C4-2B (cell line): Measurements from ENCODE around the gene KRI1.

Source experiments
- ZFX ChIP-seq: fragments of 450-650 bp; IDR thresholded peaks from 2 replicates; pipeline ENCODE4 v1.6.1; 2017
- TF ChIP-seq, protein P1 (sequence below): fragments of 450-650 bp; conservative IDR thresholded peaks from 2 replicates; pipeline ENCODE4 v1.5.1; 2017; ENCODE audit warnings: mild to moderate bottlenecking

DNA sequence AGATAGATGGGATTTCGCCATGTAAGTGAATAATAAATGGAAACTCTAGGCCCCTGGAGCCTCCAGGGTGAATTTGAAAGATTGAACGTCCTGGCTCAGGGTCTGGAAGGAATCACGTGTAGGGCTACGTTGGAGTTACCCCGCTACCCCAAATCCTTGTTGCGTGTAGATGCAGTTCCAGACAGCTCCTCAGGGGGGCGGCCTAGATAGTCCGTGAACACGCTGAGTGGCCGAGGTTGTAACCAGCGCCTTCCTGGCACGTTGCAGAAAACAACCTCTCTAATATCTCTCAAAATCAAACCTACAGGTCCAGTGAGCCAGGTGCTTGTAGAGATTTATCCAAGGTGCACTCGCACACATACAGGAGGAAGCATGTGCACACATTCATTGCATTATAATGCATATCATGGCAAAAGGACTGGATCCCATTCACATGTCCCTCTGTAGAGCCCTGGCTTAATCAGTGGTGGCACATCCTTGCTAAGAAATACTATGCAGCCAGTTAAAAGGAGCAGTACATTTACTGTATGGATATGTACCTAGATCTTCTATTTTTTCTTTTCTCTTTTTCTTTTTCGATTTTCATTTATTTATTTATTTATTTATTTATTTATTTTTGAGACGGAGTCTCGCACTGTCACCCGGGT, 60.1 kb downstream of the KRI1 start:
- TF ChIP-seq, protein P1, sequence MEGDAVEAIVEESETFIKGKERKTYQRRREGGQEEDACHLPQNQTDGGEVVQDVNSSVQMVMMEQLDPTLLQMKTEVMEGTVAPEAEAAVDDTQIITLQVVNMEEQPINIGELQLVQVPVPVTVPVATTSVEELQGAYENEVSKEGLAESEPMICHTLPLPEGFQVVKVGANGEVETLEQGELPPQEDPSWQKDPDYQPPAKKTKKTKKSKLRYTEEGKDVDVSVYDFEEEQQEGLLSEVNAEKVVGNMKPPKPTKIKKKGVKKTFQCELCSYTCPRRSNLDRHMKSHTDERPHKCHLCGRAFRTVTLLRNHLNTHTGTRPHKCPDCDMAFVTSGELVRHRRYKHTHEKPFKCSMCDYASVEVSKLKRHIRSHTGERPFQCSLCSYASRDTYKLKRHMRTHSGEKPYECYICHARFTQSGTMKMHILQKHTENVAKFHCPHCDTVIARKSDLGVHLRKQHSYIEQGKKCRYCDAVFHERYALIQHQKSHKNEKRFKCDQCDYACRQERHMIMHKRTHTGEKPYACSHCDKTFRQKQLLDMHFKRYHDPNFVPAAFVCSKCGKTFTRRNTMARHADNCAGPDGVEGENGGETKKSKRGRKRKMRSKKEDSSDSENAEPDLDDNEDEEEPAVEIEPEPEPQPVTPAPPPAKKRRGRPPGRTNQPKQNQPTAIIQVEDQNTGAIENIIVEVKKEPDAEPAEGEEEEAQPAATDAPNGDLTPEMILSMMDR: peak; percentile 80
- TF ChIP-seq ZFX: no peak
